HepG2 (cell line): ENCODE results near the gene ADGRB2. TPM values are rescaled to one million over a fixed set of nuclear protein-coding genes. Genes with fewer than 3 reads are reported as not detected.

Experiments used
- ATAC-seq: fragments of 200-7000 bp; cut with Tn5 transposase; 3 replicates; pipeline ENCODE4 v1.9.1; 2020; ENCODE audit warnings: mild to moderate bottlenecking, moderate library complexity
- Bru-seq: library from RNA; stranded (reverse); fragments of 400-500 nt; gene quantifications from one replicate; lab custom pipeline; 2021; lab: Mats Ljungman, UMichigan
- BruChase-seq, 2 experiments: library from RNA; stranded (reverse); fragments of 400-500 nt; gene quantifications; one replicate each; lab custom pipeline; 2021; lab: Mats Ljungman, UMichigan
- BruUV-seq: library from RNA; stranded (reverse); fragments of 400-500 nt; replicated peaks from 2 replicates; lab custom pipeline; 2021; lab: Mats Ljungman, UMichigan
- CTCF ChIA-PET: fragments of 300-600 bp; formaldehyde crosslinking; extraction: SDS; loops from one replicate; lab custom pipeline; 2021; ENCODE audit warnings: low total read pairs, inconsistent platforms, low intra/inter-chr PET ratio; lab: Yijun Ruan, JAX
- POLR2A ChIA-PET: fragments of 350-600 bp; sonication (Branson Sonifier 250); formaldehyde crosslinking; loops from one replicate; lab custom pipeline; 2020; ENCODE audit warnings: antibody characterized with exemption, inconsistent platforms; lab: Yijun Ruan, JAX
- DNase-seq: peaks from one replicate; pipeline ENCODE4 v3.0.0-alpha.2; 2015; ENCODE audit warnings: low spot score
- FAIRE-seq: peaks from 3 replicates; lab custom pipeline; 2011; peaks lifted over from hg19 to GRCh38; lab: Jason Lieb, UNC
- H2AFZ ChIP-seq: one replicate; pipeline ENCODE4 v1.6.1; 2011; ENCODE audit warnings: low read length, inconsistent platforms
- H3K27ac ChIP-seq: fragments of 300-600 bp; 3 replicates; pipeline ENCODE4 v1.8.0; 2011; ENCODE audit warnings: mixed run types, mild to moderate bottlenecking, mixed read lengths, low read length, inconsistent platforms; ENCODE audit not compliant: insufficient read depth; ENCODE audit errors: extremely low read length
- H3K27me3 ChIP-seq, 2 experiments: fragments of 200-600 bp in 1 of 2; 2 replicates in 1 of 2; 3 replicates in 1 of 2; pipeline versions ENCODE4 v1.6.0 to v1.8.0; 2011; ENCODE audit warnings: low read length in 2 of 2, mild to moderate bottlenecking in 2 of 2, moderate library complexity in 2 of 2, inconsistent platforms in 1 of 2; ENCODE audit not compliant: insufficient read depth in 2 of 2, control insufficient read depth in 1 of 2
- H3K36me3 ChIP-seq, 2 experiments: fragments of 200-600 bp in 1 of 2; replicated peaks in 1 of 2; 2 replicates in 1 of 2; 3 replicates in 1 of 2; pipeline versions ENCODE4 v1.5.1 to v1.8.0; 2011; ENCODE audit warnings: low read length in 2 of 2, inconsistent platforms in 1 of 2; ENCODE audit not compliant: insufficient read depth in 2 of 2, control insufficient read depth in 1 of 2
- H3K4me1 ChIP-seq: 2 replicates; pipeline ENCODE4 v1.5.1; 2012; ENCODE audit warnings: low read length, inconsistent platforms; ENCODE audit not compliant: insufficient read depth
- H3K4me2 ChIP-seq: 2 replicates; pipeline ENCODE4 v1.6.0; 2011; ENCODE audit warnings: low read depth, low read length, inconsistent platforms
- H3K4me3 ChIP-seq, 3 experiments: fragments of 200-600 bp in 1 of 3; sonication (generic), shearing (Covaris generic) in 1 of 3; replicated peaks in 1 of 3; 2 replicates each; pipeline ENCODE4 v1.5.1; 2011 to 2016; ENCODE audit warnings: low read length in 3 of 3, inconsistent platforms in 2 of 3, low read depth in 2 of 3, mild to moderate bottlenecking in 2 of 3, control low read depth in 1 of 3, mixed read lengths in 1 of 3; ENCODE audit not compliant: insufficient read depth in 1 of 3
- H3K79me2 ChIP-seq: one replicate; pipeline ENCODE4 v1.6.1; 2011; ENCODE audit warnings: low read length, inconsistent platforms; ENCODE audit not compliant: insufficient read depth
- H3K9ac ChIP-seq: 2 replicates; pipeline ENCODE4 v1.6.0; 2011; ENCODE audit warnings: mild to moderate bottlenecking, low read depth, low read length, inconsistent platforms; ENCODE audit not compliant: insufficient read depth
- H3K9me3 ChIP-seq: 2 replicates; pipeline ENCODE4 v1.5.1; 2012; ENCODE audit warnings: mild to moderate bottlenecking, low read length
- H4K20me1 ChIP-seq: 2 replicates; pipeline ENCODE4 v1.6.0; 2011; ENCODE audit warnings: inconsistent platforms, mild to moderate bottlenecking, low read length, moderate library complexity; ENCODE audit not compliant: insufficient read depth
- FUBP1 ChIP-seq: sonication (generic); formaldehyde crosslinking; IDR thresholded peaks from 2 replicates; pipeline ENCODE4 v1.5.1; 2020; ENCODE audit warnings: missing genetic modification reagents, mild to moderate bottlenecking, borderline replicate concordance
- MNT ChIP-seq: fragments of 450-650 bp; IDR thresholded peaks from 2 replicates; pipeline ENCODE4 v1.6.1; 2016
- NCOA2 ChIP-seq: sonication (generic); formaldehyde crosslinking; IDR thresholded peaks from 2 replicates; pipeline ENCODE4 v1.8.0; 2022; ENCODE audit warnings: inconsistent platforms
- ZNF326 ChIP-seq: sonication (generic); formaldehyde crosslinking; IDR thresholded peaks from 2 replicates; pipeline ENCODE4 v1.4.0; 2020; ENCODE audit warnings: missing genetic modification reagents, borderline replicate concordance
- ZNF354B ChIP-seq: sonication (generic); formaldehyde crosslinking; IDR thresholded peaks from 2 replicates; pipeline ENCODE4 v1.8.0; 2022; ENCODE audit warnings: mild to moderate bottlenecking, missing genetic modification reagents
- WGBS: methylation state at CpG from one replicate; pipeline ENCODE4 v1.1.6; 2017; ENCODE audit warnings: low lambda C conversion rate; 5-methylcytosine and 5-hydroxymethylcytosine counted together
- in situ Hi-C: cut with HindIII; loops from 2 replicates; pipeline ENCODE4 v1.10.0; 2017; ENCODE audit warnings: low pct_unique_long_range_greater_than_20kb; ENCODE audit not compliant: extremely low pct_ligation_motif_present
- intact Hi-C: fragments of 100-400 bp; cut with micrococcal nuclease; formaldehyde crosslinking; loops from one replicate; pipeline ENCODE4 v1.10.0; 2022; ENCODE audit not compliant: unreplicated experiment
- long read RNA-seq, 2 experiments: library from RNA in 1 of 2; library from polyadenylated mRNA in 1 of 2; stranded (forward) in 1 of 2; unstranded in 1 of 2; transcript quantifications; one replicate each; pipeline ENCODE4 v2.0.0, GENCODE V29; 2019 to 2022
- polyA minus RNA-seq, 3 experiments: library from RNA; depleted of rRNA, polyadenylated mRNA; stranded (reverse); fragments of >200 nt; gene quantifications; 2 replicates each; pipeline ENCODE4 v1.2.3, GENCODE V29; 2011; ENCODE audit warnings: low replicate concordance in 1 of 3
- polyA plus RNA-seq, 8 experiments: library from polyadenylated mRNA; depleted of rRNA in 3 of 8; stranded (reverse) in 7 of 8; unstranded in 1 of 8; fragments of >200 nt; fragmentation: Illumina TruSeq in 4 of 8; extraction: Trizol in 4 of 8; gene quantifications; 2 replicates each; pipeline versions ENCODE4 v1.2.1 to v1.2.3, GENCODE V29; 2011 to 2016; ENCODE audit warnings: low read depth in 4 of 8, missing spikeins in 1 of 8, mixed read lengths in 1 of 8; ENCODE audit not compliant: insufficient read depth in 1 of 8
- total RNA-seq, 5 experiments: library from RNA; depleted of rRNA; stranded (reverse); fragments of >200 nt; fragmentation: Illumina TruSeq; extraction: Trizol; gene quantifications; 2 replicates each; pipeline ENCODE4 v1.2.3, GENCODE V29; 2016; ENCODE audit warnings: low read depth in 1 of 5
- TF ChIP-seq, protein P1 (sequence below): sonication (generic); formaldehyde crosslinking; IDR thresholded peaks from 2 replicates; pipeline ENCODE4 v1.9.0; 2022; ENCODE audit warnings: missing genetic modification reagents, mild to moderate bottlenecking, borderline replicate concordance

Gene ADGRB2, protein sequence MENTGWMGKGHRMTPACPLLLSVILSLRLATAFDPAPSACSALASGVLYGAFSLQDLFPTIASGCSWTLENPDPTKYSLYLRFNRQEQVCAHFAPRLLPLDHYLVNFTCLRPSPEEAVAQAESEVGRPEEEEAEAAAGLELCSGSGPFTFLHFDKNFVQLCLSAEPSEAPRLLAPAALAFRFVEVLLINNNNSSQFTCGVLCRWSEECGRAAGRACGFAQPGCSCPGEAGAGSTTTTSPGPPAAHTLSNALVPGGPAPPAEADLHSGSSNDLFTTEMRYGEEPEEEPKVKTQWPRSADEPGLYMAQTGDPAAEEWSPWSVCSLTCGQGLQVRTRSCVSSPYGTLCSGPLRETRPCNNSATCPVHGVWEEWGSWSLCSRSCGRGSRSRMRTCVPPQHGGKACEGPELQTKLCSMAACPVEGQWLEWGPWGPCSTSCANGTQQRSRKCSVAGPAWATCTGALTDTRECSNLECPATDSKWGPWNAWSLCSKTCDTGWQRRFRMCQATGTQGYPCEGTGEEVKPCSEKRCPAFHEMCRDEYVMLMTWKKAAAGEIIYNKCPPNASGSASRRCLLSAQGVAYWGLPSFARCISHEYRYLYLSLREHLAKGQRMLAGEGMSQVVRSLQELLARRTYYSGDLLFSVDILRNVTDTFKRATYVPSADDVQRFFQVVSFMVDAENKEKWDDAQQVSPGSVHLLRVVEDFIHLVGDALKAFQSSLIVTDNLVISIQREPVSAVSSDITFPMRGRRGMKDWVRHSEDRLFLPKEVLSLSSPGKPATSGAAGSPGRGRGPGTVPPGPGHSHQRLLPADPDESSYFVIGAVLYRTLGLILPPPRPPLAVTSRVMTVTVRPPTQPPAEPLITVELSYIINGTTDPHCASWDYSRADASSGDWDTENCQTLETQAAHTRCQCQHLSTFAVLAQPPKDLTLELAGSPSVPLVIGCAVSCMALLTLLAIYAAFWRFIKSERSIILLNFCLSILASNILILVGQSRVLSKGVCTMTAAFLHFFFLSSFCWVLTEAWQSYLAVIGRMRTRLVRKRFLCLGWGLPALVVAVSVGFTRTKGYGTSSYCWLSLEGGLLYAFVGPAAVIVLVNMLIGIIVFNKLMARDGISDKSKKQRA (N-terminal part only)
- 0.09 TPM in 1 of 2 replicates, not detected in the other for total RNA-seq (2016; rRNA removed; fragmentation: Illumina TruSeq; extraction: Trizol)
- total RNA-seq (2016; cell fraction: cytosol; rRNA removed; fragmentation: Illumina TruSeq; extraction: Trizol; ENCODE audit: low read depth), result not detected in 2 replicates
- total RNA-seq (2016; cell fraction: insoluble cytoplasmic fraction; rRNA removed; fragmentation: Illumina TruSeq; extraction: Trizol), result 0.04 TPM in 1 of 2 replicates, not detected in the other
- total RNA-seq (2016; cell fraction: membrane; rRNA removed; fragmentation: Illumina TruSeq; extraction: Trizol), result not detected in 2 replicates
- total RNA-seq (2016; cell fraction: nucleus; rRNA removed; fragmentation: Illumina TruSeq; extraction: Trizol), result 0.09 TPM in 1 of 2 replicates, not detected in the other
- 0.03 TPM in 1 of 2 replicates, not detected in the other for polyA plus RNA-seq (2011; rRNA removed)
- 0.04 TPM in 1 of 2 replicates, not detected in the other for polyA plus RNA-seq (2011; cell fraction: cytosol; rRNA removed)
- 0.14 and 0.31 TPM in 2 replicates for polyA plus RNA-seq (2011; cell fraction: nucleus; rRNA removed)
- 0.07 TPM in 1 of 2 replicates, not detected in the other for polyA plus RNA-seq (2012)
- not detected in 2 replicates for polyA plus RNA-seq (2016; cell fraction: cytosol; fragmentation: Illumina TruSeq; extraction: Trizol; ENCODE audit: low read depth)
- polyA plus RNA-seq (2016; cell fraction: insoluble cytoplasmic fraction; fragmentation: Illumina TruSeq; extraction: Trizol; ENCODE audit: low read depth), result not detected in 2 replicates
- not detected in 2 replicates for polyA plus RNA-seq (2016; cell fraction: membrane; fragmentation: Illumina TruSeq; extraction: Trizol; ENCODE audit: low read depth)
- 0.29 TPM in 1 of 2 replicates, not detected in the other for polyA plus RNA-seq (2016; cell fraction: nucleus; fragmentation: Illumina TruSeq; extraction: Trizol; ENCODE audit: insufficient read depth, low read depth)
- 2.1 TPM in 1 of 2 replicates, not detected in the other for polyA minus RNA-seq (2011; rRNA and poly(A)+ RNA removed; ENCODE audit: low replicate concordance)
- polyA minus RNA-seq (2011; cell fraction: cytosol; rRNA and poly(A)+ RNA removed), result not detected in 2 replicates
- polyA minus RNA-seq (2011; cell fraction: nucleus; rRNA and poly(A)+ RNA removed), result not detected in 2 replicates
- Bru-seq, nascent RNA, result percentile 7 among the genes with signal in this experiment
- BruChase-seq, experiment 1, labeled RNA remaining after a 6-hour chase, result percentile 13 among the genes with signal in this experiment
- BruChase-seq, experiment 2, labeled RNA remaining after a 2-hour chase, result percentile 12 among the genes with signal in this experiment
- long read RNA-seq, experiment 1, result 0 reads
- long read RNA-seq, experiment 2, result 0 reads

DNA sequence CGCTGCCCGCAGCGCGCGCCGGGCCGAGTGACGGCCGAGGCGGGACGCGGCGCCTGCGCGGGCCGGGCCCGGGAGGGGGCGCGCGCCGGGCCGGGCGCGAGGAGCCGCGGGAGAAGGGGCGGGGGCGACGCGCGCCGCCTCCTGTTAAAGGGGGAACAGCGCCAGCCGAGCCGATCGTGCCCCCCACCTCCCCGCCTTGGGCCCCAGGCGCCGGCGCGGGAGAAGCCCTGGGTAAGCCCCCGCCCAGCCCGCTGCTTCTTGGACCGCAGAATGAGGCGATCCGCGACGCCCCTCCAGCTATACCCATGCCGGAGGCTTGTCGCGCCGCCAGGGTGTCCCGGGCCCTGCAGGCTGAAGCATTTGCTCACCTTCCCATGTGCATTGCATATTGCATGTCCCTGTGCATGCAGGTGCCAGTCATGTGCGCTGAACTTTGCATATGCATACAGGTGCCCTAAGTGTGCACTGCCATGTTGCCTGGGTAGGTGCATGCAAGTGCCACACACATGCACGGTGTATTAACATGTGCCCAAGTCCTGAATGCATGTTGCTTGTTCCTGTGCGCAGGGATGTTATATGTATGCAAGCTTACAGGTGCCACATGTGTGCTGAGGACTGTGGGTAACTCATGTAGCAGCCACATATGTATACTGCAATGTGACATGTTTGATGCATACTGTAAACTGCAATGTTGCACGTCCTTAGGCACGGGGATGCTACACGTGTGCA lies at the start of gene ADGRB2:
ADGRB2 (minus strand) TSS at position 29 of the 729 bp plus-strand sequence. CDS start 7,119 bp downstream, outside the sequence.
- in situ Hi-C loops, result no loop called here
- Histone ChIP-seq H4K20me1 (no peaks in the 10 kb centered on the region), H3K36me3 (no peaks in the 10 kb centered on the region), H3K27me3 (peaks cover 15 to 67% of the 10 kb centered on the region in 2 experiments), H3K4me3 (peak within 1 kb of the TSS; percentile 30 to 62 (median 42); a peak in 4 of 6 replicates), H3K27ac (no peak within 1 kb of the TSS), H3K4me2 (peak within 1 kb of the TSS; percentile 73), H2AFZ (no peak within 1 kb of the TSS), H3K9me3 (no peaks in the 10 kb centered on the region), H3K79me2 (no peaks in the 10 kb centered on the region), H3K9ac (no peak within 1 kb of the TSS), H3K4me1 (peaks cover 43% of the 10 kb centered on the region)
- ChIA-PET POLR2A (no interaction called here), CTCF (interaction anchor here (1.2 kb wide), 1 partner anchor 25 kb away, joined by 5 read pairs; no protein-coding TSS in a partner anchor)
- no TSS peak for BruUV-seq
- intact Hi-C loops, result loop anchor here (2.0 kb wide), 1 partner anchor 24 kb away; no protein-coding TSS in a partner anchor
- no peak for FAIRE-seq
- ATAC-seq, result peak; percentile 8; the same call in 2 of the 3 replicates
- 0% methylated on average over 4 of the region's 59 CpGs for WGBS
- no peak for DNase-seq
- TF ChIP-seq ZNF354B (CRISPR knock-in tag) (0 out of 2 replicates have a peak, but pooled peaks have one; percentile 46), ZNF326 (no peak), FUBP1 (CRISPR knock-in tag) (no peak), NCOA2 (CRISPR knock-in tag) (no peak), MNT (peak; percentile 30; the same call in 1 of the 2 replicates)
- TF ChIP-seq, protein P1, sequence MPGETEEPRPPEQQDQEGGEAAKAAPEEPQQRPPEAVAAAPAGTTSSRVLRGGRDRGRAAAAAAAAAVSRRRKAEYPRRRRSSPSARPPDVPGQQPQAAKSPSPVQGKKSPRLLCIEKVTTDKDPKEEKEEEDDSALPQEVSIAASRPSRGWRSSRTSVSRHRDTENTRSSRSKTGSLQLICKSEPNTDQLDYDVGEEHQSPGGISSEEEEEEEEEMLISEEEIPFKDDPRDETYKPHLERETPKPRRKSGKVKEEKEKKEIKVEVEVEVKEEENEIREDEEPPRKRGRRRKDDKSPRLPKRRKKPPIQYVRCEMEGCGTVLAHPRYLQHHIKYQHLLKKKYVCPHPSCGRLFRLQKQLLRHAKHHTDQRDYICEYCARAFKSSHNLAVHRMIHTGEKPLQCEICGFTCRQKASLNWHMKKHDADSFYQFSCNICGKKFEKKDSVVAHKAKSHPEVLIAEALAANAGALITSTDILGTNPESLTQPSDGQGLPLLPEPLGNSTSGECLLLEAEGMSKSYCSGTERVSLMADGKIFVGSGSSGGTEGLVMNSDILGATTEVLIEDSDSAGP, result peak; percentile 36; the same call in 1 of the 2 replicates
